ENCODE results near the gene LEMD3. TPM values are rescaled to one million over a fixed set of nuclear protein-coding genes. Genes with fewer than 3 reads are reported as not detected.
A peak's percentile ranks its signal among the peaks of the same experiment; 100 is the strongest.

Gene LEMD3
- total RNA-seq, 2 experiments from 2014 or later = 29.0 to 45.5 TPM

DNA sequence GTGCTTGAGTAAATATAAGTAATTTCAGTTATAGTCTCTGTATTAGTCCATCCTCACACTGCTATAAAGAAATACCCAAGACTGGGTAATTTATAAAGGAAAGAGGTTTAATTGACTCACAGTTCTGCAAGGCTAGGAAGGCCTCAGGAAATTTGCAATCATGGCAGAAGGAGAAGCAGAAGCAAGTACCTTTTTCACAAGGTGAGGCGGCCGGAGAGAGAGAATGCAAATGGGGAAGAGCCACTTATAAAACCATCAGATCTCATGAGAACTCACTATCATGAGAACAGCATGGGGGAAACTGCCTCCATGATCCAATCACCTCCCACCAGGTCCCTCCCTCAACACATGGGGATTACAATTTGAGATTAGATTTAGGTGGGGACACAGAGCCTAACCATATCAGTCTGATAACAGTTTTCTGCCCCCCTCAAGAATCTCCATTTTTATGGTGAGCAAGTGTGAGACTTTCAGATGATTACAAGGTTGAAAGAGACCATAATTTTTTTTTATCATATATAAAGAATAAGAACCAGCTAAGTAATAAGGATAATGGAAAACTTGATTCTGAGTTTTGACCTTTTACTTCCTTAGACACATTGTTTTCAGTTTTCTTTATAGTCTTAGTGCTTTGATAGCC lies 35.6 kb downstream of the LEMD3 start:
- intact Hi-C loops (cut with micrococcal nuclease; ENCODE audit: unreplicated experiment) = no loop called here
- DNase-seq (ENCODE audit: low spot score) = peak; percentile 43
- Histone ChIP-seq H3K4me2 (ENCODE audit: low read length) (peak overlapping the region; percentile 54), H3K9me2 (ENCODE audit: insufficient read depth, low read length) (no peaks in the 10 kb centered on the region), H2AFZ (ENCODE audit: low read length) (no peak overlapping the region), H3K79me2 (ENCODE audit: insufficient read depth, low read depth, low read length) (peaks cover 82% of the 10 kb centered on the region; the same call in 1 of the 2 replicates), H3K4me3 (ENCODE audit: low read depth, low read length, poor library complexity, severe bottlenecking) (no peak overlapping the region), H3K4me1 (ENCODE audit: insufficient read depth, low read length, poor library complexity, severe bottlenecking) (peaks cover 46% of the 10 kb centered on the region), H4K20me1 (ENCODE audit: insufficient read depth, low read length) (peaks cover 8% of the 10 kb centered on the region; the same call in 1 of the 2 replicates), H3K9me3 (ENCODE audit: low read length) (no peaks in the 10 kb centered on the region), H3K36me3 (ENCODE audit: insufficient read depth, low read length) (peaks cover 4% of the 10 kb centered on the region), H3K27ac (ENCODE audit: low read depth, low read length, poor library complexity, severe bottlenecking) (peak overlapping the region; percentile 49)
- POLR2A ChIA-PET = interaction anchor here (1.0 to 1.9 kb wide), 3 partner anchors 9 to 36 kb away, joined by 6 to 7 read pairs (median 6); partner anchors contain the start of gene LEMD3
- no TSS peak for BruUV-seq (replicated peaks)
- CTCF ChIA-PET (ENCODE audit: unreplicated experiment) = interaction anchor here (1.4 kb wide), 1 partner anchor 10 kb away, joined by 4 read pairs; no protein-coding TSS in a partner anchor
- no peak for TF ChIP-seq EZH2phosphoT487 (IDR thresholded peaks at IDR 0.05; ENCODE audit: borderline replicate concordance, low read depth, low read length)
- TF ChIP-seq, protein P1, sequence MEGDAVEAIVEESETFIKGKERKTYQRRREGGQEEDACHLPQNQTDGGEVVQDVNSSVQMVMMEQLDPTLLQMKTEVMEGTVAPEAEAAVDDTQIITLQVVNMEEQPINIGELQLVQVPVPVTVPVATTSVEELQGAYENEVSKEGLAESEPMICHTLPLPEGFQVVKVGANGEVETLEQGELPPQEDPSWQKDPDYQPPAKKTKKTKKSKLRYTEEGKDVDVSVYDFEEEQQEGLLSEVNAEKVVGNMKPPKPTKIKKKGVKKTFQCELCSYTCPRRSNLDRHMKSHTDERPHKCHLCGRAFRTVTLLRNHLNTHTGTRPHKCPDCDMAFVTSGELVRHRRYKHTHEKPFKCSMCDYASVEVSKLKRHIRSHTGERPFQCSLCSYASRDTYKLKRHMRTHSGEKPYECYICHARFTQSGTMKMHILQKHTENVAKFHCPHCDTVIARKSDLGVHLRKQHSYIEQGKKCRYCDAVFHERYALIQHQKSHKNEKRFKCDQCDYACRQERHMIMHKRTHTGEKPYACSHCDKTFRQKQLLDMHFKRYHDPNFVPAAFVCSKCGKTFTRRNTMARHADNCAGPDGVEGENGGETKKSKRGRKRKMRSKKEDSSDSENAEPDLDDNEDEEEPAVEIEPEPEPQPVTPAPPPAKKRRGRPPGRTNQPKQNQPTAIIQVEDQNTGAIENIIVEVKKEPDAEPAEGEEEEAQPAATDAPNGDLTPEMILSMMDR (conservative IDR thresholded peaks at IDR 0.05; ENCODE audit: low read length) = no peak

DNA sequence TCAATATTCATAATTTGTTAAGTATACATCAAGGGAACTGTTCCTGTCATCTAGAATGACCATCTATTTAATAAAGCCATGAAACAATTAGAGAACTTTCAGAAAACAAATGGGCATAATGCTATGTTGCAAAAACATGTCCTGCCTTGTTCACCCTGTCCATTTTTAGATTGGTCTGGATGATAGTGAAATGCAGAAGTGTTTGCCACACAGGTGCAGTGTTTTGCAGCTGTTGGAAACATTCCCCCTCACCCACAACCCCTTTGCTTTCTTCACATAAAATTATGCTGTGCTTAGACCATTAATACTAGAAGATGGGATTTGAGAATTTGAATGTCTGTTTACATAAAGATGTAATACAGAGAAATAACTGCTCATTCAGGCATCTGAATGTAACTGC lies 36.5 kb downstream of the LEMD3 start:
- intact Hi-C loops (cut with micrococcal nuclease; ENCODE audit: unreplicated experiment) = no loop called here
- peak; percentile 79 for DNase-seq (ENCODE audit: low spot score)
- Histone ChIP-seq H3K27ac (ENCODE audit: low read depth, low read length, poor library complexity, severe bottlenecking) (peak overlapping the region; percentile 49), H3K4me1 (ENCODE audit: insufficient read depth, low read length, poor library complexity, severe bottlenecking) (peaks cover 50% of the 10 kb centered on the region), H3K79me2 (ENCODE audit: insufficient read depth, low read depth, low read length) (peaks cover 89% of the 10 kb centered on the region; the same call in 1 of the 2 replicates), H4K20me1 (ENCODE audit: insufficient read depth, low read length) (peaks cover 14% of the 10 kb centered on the region), H3K36me3 (ENCODE audit: insufficient read depth, low read length) (0 out of 2 replicates have a peak, but pooled peaks cover 2% of the 10 kb centered on the region), H3K4me3 (ENCODE audit: low read depth, low read length, poor library complexity, severe bottlenecking) (peak overlapping the region; percentile 19), H2AFZ (ENCODE audit: low read length) (no peak overlapping the region), H3K9me2 (ENCODE audit: insufficient read depth, low read length) (no peaks in the 10 kb centered on the region), H3K9me3 (ENCODE audit: low read length) (no peaks in the 10 kb centered on the region), H3K4me2 (ENCODE audit: low read length) (peak overlapping the region; percentile 54)
- TF ChIP-seq, protein P1 (conservative IDR thresholded peaks at IDR 0.05; ENCODE audit: low read length) = no peak
- TF ChIP-seq EZH2phosphoT487 (IDR thresholded peaks at IDR 0.05; ENCODE audit: borderline replicate concordance, low read depth, low read length) = no peak
- BruUV-seq (replicated peaks) = no TSS peak
- POLR2A ChIA-PET = interaction anchor here (1.0 to 1.9 kb wide), 2 partner anchors 10 to 37 kb away, joined by 6 read pairs; partner anchors contain the start of gene LEMD3
- CTCF ChIA-PET (ENCODE audit: unreplicated experiment) = no interaction called here

DNA sequence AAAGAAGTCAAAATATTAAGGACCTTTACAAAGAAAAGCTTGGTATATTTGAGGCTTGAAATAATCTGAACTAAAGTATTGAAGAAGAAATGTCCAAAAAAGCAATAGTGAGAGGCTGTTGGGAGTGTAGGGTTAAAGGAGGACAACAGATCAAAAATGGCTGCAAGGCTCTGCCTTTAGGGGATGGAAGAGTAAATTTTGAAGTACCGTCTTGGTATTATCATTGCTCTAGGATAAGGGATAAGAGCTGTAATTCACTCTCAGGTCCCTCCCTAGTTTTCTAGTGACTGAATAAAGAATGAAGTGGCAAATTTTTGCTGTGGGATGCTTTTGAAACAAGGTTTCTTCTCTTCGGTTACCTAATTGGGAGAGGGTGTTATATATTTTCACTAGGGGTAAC lies 38.7 kb downstream of the LEMD3 start:
- Histone ChIP-seq H3K9me2 (ENCODE audit: insufficient read depth, low read length) (no peaks in the 10 kb centered on the region), H3K4me1 (ENCODE audit: insufficient read depth, low read length, poor library complexity, severe bottlenecking) (peaks cover 50% of the 10 kb centered on the region), H3K27ac (ENCODE audit: low read depth, low read length, poor library complexity, severe bottlenecking) (no peak overlapping the region), H3K79me2 (ENCODE audit: insufficient read depth, low read depth, low read length) (peaks cover 74% of the 10 kb centered on the region; the same call in 1 of the 2 replicates), H3K36me3 (ENCODE audit: insufficient read depth, low read length) (peaks cover 8% of the 10 kb centered on the region), H2AFZ (ENCODE audit: low read length) (no peak overlapping the region), H3K9me3 (ENCODE audit: low read length) (no peaks in the 10 kb centered on the region), H3K4me3 (ENCODE audit: low read depth, low read length, poor library complexity, severe bottlenecking) (no peak overlapping the region), H4K20me1 (ENCODE audit: insufficient read depth, low read length) (peaks cover 14% of the 10 kb centered on the region), H3K4me2 (ENCODE audit: low read length) (no peak overlapping the region)
- ChIA-PET CTCF (ENCODE audit: unreplicated experiment) (no interaction called here), POLR2A (interaction anchor here (0.6 to 2.3 kb wide), 4 partner anchors 13 to 39 kb away, joined by 3 to 13 read pairs (median 6); partner anchors contain the start of gene LEMD3)
- TF ChIP-seq, protein P1 (conservative IDR thresholded peaks at IDR 0.05; ENCODE audit: low read length) = no peak
- no peak for TF ChIP-seq EZH2phosphoT487 (IDR thresholded peaks at IDR 0.05; ENCODE audit: borderline replicate concordance, low read depth, low read length)
- intact Hi-C loops (cut with micrococcal nuclease; ENCODE audit: unreplicated experiment) = loop anchor here (2.0 kb wide), 1 partner anchor 35 kb away; no protein-coding TSS in a partner anchor
- BruUV-seq (replicated peaks) = no TSS peak
- DNase-seq (ENCODE audit: low spot score) = no peak
